GM23248 (cell line): ENCODE data around the gene TSHZ2.

Experiments
- EZH2 ChIP-seq: fragments of 200-600 bp; sonication (generic); IDR thresholded peaks from 2 replicates; pipeline ENCODE4 v1.6.1; 2018; ENCODE audit warnings: antibody characterized with exemption, mild to moderate bottlenecking; ENCODE audit not compliant: insufficient read depth, poor library complexity, severe bottlenecking
- EZH2phosphoT487 ChIP-seq: fragments of 200-600 bp; sonication (generic); IDR thresholded peaks from 2 replicates; pipeline ENCODE4 v1.6.1; 2018; ENCODE audit warnings: antibody characterized with exemption, moderate library complexity, mild to moderate bottlenecking, low read depth; ENCODE audit not compliant: insufficient read depth

DNA sequence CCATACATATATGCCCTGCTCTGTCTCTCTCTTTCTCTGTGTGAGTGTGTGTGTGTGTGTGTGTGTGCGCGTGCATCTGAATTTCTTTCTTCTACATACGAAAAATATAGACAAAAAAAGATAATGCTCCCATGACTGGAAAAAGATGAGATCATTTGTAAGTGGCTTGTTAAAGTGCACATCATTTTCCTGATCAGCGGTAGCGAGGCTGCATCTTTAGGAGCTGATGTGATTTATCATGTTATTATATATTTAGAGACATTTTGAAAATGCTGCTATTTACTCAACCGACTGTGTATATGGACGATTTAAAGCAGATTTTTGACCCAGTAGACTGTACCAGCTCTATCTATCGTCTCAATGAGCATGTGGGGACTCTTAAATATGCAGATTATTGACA, 265.3 kb downstream of the TSHZ2 start:
- no peak for TF ChIP-seq EZH2
- TF ChIP-seq EZH2phosphoT487: no peak
